HG03520 (cell line): ENCODE results near the gene GZMM.
"Not testable (repeated sequence)": the region's sequence is repeated elsewhere in the genome, so short reads cannot be mapped to it uniquely, and the experiment has no call there.

Source experiments
- ATAC-seq: cut with Tn5 transposase; IDR thresholded peaks from one replicate; pipeline ENCODE4 v1.9.1; 2021; ENCODE audit warnings: mild to moderate bottlenecking, moderate library complexity; ENCODE audit not compliant: unreplicated experiment

The GZMM gene

DNA sequence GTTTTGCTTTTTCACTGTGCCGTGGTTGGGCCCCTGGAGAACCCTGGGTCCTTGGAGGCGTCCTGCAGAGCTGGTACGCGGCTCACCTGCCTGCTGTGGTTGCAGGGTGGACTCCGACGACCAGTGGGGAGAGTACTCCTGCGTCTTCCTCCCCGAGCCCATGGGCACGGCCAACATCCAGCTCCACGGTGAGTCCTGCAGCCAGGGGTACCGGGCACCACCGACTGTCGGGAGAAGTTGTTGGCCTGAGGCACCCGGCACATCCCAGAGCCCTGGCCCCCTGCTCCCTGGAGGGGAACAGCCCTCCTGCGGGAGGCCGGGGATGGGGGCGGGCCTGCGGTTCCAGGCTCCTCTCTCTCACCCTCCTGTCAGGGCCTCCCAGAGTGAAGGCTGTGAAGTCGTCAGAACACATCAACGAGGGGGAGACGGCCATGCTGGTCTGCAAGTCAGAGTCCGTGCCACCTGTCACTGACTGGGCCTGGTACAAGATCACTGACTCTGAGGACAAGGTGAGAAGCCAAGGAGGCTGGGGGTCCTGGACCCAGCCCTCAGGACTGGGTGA, 36.5 kb downstream of the GZMM start:
- ATAC-seq: no peak

DNA sequence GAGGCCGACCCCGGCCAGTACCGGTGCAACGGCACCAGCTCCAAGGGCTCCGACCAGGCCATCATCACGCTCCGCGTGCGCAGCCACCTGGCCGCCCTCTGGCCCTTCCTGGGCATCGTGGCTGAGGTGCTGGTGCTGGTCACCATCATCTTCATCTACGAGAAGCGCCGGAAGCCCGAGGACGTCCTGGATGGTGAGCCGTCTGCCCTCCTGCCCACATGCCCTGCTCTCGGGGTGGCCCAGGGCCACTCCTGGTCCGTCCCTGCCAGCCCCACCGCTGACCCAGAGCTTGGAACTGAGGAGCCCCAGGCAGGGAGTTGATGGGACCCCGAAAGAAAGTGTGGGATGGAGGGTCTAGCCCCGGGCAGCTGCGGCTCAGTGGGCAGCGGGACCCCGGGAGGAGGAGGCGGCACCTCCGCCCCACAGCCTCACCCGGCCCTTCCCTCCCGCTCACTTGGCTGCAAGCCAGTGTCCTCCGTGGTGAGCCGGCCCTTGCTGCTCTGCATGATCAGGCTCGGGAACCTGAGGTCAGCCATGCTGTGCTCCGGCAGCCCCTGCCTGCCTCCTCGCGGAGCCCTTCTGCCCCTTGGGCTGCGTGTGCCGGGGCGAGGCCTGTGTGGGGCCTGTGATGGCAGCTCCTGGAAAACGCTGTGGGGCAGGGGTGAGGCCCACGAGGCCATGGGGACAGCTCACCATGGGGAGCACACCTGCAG, 37.7 kb downstream of the GZMM start:
- ATAC-seq: no peak

DNA sequence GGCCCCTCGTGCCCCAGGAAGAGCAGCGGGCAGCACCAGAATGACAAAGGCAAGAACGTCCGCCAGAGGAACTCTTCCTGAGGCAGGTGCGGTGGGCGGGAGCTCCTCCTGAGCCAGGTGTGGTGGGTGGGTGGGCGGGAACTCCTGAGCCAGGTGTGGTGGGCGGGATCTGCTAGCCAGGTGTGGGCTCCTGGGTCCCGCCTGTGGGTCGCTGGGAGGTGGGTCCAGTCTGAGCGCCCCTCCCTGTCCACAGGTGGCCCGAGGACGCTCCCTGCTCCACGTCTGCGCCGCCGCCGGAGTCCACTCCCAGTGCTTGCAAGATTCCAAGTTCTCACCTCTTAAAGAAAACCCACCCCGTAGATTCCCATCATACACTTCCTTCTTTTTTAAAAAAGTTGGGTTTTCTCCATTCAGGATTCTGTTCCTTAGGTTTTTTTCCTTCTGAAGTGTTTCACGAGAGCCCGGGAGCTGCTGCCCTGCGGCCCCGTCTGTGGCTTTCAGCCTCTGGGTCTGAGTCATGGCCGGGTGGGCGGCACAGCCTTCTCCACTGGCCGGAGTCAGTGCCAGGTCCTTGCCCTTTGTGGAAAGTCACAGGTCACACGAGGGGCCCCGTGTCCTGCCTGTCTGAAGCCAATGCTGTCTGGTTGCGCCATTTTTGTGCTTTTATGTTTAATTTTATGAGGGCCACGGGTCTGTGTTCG, 38.8 kb downstream of the GZMM start:
- no peak for ATAC-seq

DNA sequence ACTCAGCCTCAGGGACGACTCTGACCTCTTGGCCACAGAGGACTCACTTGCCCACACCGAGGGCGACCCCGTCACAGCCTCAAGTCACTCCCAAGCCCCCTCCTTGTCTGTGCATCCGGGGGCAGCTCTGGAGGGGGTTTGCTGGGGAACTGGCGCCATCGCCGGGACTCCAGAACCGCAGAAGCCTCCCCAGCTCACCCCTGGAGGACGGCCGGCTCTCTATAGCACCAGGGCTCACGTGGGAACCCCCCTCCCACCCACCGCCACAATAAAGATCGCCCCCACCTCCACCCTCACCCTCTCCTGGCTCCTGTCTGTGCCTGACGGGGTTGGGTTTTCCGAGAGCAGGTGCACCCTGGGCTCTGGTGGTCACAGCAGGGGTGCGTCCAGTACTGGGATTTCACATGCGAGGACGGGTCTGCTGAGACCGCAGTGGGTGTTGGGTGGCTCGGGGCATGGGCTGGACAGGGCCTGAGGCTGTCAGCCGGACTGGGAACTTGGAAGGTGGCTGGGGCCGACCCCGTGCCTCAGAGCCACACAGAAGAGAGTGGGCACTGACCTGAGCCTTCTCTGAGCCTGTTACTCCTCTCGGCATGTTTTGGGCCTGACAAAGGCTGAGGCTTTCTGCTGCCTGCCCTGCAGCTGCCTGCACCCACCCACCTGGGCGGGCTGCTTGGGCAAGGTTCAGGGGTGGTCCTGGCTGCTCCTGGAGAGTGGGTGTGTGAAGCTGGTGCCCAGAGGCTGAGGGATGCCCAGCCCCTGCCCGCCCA, 39.5 kb downstream of the GZMM start:
- no peak for ATAC-seq

DNA sequence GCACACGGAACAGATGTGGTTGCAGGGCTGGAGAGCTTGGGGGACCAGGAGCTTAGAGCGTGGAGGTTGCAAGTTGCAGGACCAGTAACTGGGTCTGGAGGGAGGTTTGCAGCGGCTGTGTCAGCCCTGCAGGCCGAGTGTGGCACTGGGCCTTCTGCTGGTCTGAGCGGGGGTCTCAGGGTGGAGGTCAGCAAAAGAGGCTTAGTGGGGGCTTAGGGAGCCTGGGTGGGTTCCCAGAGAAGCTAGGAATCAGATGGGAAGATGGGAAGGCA, 40.1 kb downstream of the GZMM start:
- no peak for ATAC-seq

DNA sequence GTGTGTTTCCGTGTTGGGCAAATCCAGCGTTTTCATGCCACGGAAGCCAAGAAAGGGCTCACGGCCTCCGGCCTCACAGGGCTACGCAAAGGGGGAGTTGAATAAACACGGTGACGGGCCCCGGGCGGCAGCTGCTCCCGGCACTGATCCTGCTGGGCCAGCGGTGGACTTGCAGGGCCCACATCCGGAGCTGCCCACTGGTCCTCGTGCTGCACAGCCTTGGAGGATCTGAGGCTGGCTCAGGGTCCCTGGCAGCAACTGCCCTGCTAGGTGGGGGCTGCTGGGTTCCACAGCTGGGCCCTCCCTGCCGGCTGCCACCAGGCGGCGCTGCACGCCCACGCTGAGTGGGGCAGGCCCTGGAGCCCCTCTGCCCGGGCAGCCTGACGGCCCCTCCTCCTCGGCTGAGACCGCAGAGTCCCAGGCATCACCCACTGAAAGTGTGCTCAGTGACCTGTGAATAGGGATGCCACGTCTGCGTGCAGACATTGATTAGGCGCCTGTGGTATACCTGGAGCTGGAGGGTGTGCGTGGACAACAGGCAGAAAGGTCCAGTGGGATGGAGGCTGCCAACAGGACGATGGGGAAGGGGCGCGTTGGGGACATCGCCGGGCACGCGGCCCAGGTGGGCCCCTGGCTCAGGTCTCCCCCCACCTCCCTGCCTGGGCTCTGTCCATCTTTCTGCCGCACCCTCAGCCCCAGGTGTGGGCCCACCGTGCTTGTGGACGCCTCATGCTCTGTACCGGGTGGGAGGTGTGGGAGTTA, 40.6 kb downstream of the GZMM start:
- no peak for ATAC-seq

DNA sequence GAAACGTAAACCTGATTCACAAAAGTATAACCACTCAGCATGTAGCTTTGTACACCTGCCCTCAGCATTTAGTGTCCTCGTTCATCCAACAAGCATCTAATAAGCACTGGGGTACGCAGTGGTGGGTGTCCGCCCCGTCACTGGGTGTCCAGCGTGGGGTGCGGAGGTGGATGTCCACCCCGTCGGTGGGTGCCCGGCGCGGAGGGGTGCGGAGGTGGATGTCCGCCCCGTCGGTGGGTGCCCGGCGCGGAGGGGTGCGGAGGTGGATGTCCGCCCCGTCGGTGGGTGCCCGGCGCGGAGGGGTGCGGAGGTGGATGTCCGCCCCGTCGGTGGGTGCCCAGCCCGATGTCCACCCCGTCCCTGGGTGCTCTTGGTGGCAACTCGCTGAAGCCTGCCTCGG, 41.3 kb downstream of the GZMM start:
- ATAC-seq: not testable (repeated sequence)

DNA sequence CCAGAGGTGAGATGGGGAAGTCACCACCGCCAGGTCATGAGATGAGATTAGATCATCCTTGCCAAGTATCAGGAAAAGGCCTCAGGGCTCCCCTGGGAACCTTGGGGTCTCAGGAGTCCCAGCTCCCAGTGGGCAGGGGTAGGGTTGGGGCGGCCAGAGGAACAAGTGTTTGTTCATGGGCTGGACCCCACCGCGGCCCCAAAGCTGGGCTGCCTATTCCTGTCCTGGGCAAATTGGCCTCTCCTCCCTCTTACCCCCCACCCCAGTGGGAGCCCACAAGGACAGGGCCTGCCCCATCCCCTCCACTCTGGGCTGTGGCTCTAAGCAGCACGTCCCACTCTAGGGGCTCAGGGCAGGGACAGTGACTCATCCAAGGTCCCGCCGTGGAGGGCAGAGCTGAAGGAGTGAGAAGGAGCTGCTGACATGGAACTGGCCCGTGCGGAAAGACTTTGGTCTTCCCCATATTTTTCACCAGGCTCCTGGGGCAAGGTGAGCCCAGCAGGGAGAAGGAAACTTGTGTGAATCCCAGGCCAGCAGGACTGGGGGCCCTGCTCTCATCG, 41.8 kb downstream of the GZMM start:
- ATAC-seq: no peak

DNA sequence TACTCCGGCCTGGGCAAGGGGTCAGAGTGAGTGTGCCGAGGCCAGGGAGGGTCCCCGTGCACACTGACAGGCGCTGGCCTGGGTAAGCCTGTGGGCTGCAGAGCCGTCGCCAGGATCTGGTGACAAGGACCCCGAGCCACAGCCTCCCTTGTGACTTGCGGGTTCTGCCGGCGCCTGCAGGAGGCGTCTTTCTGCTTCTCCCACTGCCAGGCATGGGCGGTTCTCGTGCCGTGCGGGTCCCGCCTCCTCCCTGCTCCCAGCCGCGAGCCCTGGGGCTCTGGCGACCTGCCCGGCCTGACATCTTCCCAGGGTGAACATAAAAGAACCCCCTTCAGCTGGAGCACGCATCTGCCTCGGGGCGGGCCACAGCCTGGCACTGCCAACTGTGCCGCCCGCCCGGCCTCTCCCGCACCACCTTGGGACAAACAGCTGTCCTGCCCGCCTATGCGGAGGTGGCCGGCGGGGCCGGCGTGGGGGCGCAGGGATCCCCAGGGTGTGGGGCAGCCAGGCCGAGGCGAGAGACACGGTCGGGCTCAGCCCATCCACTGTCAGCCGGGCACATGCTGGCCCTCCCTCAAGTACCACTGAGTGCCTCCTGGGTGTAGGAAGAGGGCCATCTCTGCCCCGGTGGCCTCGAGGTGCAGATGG, 44.4 kb downstream of the GZMM start:
- ATAC-seq: no peak

DNA sequence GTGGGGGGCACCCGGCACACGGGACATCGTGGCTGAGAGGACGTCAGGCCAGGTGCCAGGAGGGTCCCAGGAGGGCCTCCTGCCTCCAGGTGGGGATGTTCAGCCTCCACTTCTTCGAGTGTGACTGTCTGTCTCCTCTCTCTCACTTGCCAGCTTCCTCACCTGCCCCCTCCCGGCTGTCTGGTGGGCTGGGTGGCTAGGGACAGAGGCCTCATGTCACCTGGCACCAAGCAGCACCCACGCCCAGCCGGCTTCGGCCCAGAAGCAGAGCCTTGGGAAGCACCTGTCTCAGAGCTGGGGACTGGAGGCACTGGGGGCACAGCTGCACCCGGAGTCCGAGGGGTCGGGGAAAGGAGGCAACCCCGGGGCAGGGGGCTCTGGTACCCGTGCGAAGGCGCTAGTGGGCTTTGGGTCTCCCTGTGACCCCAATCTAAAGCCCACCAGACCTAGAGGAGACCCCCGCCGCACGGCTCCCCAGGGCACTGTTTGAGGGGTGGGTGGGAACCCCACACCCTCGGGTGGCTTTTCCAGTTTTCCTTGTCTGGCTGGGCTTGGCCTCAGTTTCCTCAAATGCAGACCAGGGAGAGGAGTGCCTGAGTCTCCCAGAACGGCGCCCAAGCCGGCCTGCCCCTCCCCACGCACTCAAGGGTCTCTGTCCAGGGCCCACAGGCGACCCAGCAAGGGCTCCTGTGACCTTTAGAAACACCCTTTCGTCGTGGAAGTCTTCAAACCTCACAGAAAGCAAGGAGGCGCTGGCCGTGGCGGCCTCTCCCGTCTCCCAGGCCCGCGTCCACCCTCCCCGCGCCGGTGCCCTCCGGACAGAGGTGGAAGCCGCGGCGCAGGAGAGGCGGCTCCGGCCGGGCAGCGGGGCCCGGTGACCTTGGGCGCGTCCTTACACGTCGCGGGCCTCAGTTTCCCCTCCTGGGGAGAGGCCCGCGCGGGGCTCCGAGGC, 45.2 kb downstream of the GZMM start:
- ATAC-seq: no peak

DNA sequence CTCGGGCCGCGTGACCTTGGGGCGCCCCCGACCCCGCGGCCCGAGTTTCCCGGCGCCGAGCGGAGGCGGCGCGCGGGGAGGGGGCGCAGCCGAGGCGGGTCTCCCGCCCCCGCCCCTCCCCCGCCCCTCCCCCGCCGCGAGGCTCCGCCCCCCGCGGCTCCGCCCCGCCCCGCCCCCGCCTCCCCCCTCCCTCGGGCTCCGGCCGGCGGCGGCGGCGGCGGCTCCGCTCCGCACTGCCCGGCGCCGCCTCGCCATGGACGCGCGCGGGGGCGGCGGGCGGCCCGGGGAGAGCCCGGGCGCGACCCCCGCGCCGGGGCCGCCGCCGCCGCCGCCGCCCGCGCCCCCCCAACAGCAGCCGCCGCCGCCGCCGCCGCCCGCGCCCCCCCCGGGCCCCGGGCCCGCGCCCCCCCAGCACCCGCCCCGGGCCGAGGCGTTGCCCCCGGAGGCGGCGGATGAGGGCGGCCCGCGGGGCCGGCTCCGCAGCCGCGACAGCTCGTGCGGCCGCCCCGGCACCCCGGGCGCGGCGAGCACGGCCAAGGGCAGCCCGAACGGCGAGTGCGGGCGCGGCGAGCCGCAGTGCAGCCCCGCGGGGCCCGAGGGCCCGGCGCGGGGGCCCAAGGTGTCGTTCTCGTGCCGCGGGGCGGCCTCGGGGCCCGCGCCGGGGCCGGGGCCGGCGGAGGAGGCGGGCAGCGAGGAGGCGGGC, 46.0 kb downstream of the GZMM start, which contains the start of gene HCN2:
Gene HCN2, plus strand, starts transcription at position 189 of the 703 bp plus-strand sequence. Its CDS starts 65 bp downstream, at position 254.
- no peak for ATAC-seq

DNA sequence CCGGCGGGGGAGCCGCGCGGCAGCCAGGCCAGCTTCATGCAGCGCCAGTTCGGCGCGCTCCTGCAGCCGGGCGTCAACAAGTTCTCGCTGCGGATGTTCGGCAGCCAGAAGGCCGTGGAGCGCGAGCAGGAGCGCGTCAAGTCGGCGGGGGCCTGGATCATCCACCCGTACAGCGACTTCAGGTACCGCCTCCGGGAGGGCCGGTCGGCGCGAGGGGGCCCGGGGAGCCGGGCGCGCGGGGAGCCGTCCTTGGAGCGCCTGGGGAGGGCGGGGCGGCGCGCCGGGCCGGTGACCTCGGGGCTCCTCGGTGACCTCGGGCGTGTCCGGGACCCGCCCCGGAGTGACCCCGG, 46.5 kb downstream of the GZMM start:
- no peak for ATAC-seq

DNA sequence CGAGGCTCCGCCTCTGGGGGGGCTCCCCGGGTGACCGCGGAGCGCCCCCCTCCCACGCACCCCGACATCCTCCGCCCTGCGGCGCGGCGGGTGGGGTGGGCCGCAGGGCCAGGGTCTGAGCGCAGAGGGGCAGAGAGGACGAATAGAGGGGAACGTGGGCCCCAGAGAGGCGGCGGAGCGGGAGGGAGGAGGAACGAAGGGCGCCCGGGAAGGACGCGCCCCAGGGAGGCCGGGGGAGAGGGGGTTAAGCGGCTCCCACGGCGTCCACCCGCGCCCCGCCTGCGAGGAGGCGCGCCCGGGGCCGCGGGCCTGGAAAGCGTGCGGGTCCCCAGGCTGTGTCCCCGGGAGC, 46.9 kb downstream of the GZMM start:
- ATAC-seq: no peak

DNA sequence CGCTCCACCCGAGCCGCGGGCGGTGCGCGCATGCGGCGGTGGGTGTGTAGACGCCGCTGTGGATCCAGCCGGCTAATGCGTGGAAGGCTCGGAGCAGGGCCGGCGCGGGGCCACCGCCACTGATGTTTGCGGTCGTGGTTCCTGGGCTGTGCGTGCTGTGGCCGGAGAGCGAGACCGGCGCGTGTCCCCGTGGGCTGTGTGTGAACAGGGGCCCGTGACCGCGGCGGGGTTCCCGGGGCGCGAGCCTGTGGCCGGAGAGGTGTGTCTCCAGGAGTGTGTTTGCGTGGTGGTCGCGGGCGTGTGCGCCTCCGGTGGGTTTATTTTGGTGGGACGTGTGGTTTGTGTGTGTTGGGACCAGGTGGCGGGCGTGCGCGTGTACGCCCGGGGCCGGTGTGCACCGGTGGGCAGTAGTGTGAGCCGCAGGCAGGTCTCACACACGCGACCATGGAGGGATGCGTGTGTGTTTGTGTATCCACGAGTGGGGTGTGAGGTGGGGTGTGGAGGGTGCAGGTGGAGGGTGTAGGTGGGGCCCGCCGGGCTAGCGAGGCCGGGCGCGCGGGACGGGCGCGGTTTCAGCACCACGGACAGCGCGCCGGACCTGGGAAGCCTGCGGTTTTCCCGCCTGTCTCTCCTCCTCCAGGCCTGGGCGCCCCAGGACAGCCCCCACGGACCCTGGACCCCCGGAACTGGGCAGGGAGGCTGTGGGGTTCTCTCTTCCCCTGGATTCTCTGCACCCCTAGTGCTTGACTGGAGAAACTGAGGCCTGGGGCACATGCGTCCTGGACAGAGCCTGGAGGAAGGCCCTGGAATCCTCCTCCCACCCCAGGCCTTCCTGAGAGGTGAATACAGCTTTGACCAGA, 47.5 kb downstream of the GZMM start:
- no peak for ATAC-seq

DNA sequence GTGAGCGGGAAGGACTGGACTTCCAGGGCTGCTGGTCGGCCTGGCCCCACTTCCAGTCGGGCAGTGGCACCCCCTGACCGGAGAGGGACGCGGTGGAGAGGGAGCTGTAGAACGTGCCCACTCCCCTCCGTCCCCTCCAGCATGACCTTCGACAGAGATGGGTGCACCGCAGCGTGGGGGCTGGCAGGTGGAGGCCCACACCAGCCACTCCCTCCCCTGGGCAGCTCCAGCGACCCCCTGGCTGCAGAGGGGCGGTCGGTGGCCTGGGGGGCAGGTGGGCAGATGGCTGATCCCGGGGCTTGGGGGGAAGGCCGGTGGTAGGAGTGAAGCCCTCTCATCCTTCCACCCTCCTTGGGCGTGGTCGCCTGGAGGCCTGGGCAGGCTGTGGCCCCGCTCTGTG, 48.2 kb downstream of the GZMM start:
- ATAC-seq: no peak

DNA sequence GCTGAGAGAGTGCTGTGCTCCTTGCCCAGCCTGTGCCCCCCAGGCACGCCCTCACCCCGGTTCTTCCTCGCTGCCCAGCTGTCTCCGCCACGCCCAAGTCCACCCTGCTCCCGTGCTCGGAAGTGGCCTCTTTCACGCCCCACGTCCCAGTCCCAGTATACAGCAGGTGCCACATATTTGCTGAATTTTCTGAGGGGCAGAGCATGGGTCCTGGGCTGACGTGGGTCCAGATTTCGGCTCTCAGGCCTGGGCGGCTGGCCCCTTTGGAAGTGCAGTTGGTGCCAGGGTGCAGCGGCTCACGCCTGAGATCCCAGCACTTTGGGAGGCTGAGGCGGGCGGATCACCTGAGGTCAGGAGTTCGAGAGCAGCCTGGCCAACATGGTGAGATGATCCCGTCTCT, 49.2 kb downstream of the GZMM start:
- no peak for ATAC-seq

DNA sequence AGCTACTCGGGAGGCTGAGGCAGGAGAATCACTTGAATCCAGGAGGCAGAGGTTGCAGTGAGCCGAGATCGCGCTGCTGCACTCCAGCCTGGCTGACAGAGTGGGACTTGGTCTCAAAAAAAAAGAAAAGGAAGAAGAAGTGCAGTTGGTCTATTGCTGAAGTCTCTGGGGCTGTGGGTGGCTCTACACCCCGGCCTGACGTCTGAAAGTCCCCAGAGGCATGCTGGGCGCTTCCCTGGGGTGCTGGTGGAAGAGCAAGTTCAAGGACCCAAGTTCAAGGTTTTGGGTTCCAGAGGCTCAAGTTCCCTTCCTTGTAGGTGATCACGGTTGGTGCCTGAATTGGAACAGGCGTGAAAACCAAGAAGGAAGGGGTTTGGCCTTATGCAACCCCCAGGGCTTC, 49.7 kb downstream of the GZMM start:
- no peak for ATAC-seq
